VCaP (cell line): ENCODE measurements around the gene ANK3.

Experiments used
- H3K27ac ChIP-seq: fragments of 450-650 bp; 2 replicates; pipeline ENCODE4 v1.5.1; 2017
- CTCF ChIP-seq: fragments of 450-650 bp; conservative IDR thresholded peaks from 2 replicates; pipeline ENCODE4 v1.5.1; 2017; ENCODE audit warnings: mild to moderate bottlenecking, moderate library complexity

Gene ANK3

GRCh38 chr10:60167050-60167449 lies 222.6 kb downstream of the ANK3 start:
- no peak overlapping the region for H3K27ac ChIP-seq
- no peak for TF ChIP-seq CTCF

- TF ChIP-seq CTCF = no peak
- no peak overlapping the region for H3K27ac ChIP-seq
Observed at GRCh38 chr10:60163786-60164185, 225.9 kb downstream of the ANK3 start.

- no peak overlapping the region for H3K27ac ChIP-seq
- TF ChIP-seq CTCF = no peak
Observed at GRCh38 chr10:60162631-60163030, 227.0 kb downstream of the ANK3 start.

- no peak for TF ChIP-seq CTCF
Observed at GRCh38 chr10:60155943-60156683, 233.6 kb downstream of the ANK3 start.

GRCh38 chr10:60155099-60155877 lies 234.4 kb downstream of the ANK3 start:
- no peak overlapping the region for H3K27ac ChIP-seq
- no peak for TF ChIP-seq CTCF

More at GRCh38 chr10:60155943-60156683, 233.6 kb downstream of the ANK3 start:
- no peak overlapping the region for H3K27ac ChIP-seq

GRCh38 chr10:60149003-60149402 lies 240.7 kb downstream of the ANK3 start:
- H3K27ac ChIP-seq = peak overlapping the region; percentile 57
- no peak for TF ChIP-seq CTCF

GRCh38 chr10:60148266-60148840 lies 241.3 kb downstream of the ANK3 start:
- no peak for TF ChIP-seq CTCF

More at GRCh38 chr10:60148266-60148840, 241.3 kb downstream of the ANK3 start:
- H3K27ac ChIP-seq = peak overlapping the region; percentile 57
